Activated T-cell treated with anti-CD3 and anti-CD28 coated beads, Interleukin-2, amount 50 U/mL, for 48 hours (primary cell): Measurements from ENCODE around the gene RBMS1.
A peak's percentile ranks its signal among the peaks of the same experiment; 100 is the strongest.
"Not testable (repeated sequence)": the region's sequence is repeated elsewhere in the genome, so short reads cannot be mapped to it uniquely, and the experiment has no call there.

ENCODE experiments used
- DNase-seq, 2 experiments: peaks; one replicate each; pipeline ENCODE4 v3.0.0-alpha.2; 2020

RBMS1 gene

DNA sequence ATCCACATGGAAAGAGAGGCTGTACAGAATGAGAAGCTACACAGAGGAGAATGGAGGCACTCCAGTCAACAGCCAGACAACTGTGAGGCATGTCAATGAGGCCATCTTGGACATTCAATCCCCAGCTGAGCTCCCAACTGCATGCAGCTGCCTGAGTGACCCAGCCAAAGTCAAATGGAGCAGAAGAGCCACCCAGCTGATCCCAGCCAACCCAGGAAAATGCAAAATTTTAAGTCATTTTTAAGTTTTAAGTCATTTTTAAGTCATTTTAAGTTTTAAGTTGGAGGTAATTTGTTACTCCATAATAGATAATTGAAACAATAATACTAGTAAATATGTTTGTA, 63.6 kb downstream of the RBMS1 start:
- no peak for DNase-seq

DNA sequence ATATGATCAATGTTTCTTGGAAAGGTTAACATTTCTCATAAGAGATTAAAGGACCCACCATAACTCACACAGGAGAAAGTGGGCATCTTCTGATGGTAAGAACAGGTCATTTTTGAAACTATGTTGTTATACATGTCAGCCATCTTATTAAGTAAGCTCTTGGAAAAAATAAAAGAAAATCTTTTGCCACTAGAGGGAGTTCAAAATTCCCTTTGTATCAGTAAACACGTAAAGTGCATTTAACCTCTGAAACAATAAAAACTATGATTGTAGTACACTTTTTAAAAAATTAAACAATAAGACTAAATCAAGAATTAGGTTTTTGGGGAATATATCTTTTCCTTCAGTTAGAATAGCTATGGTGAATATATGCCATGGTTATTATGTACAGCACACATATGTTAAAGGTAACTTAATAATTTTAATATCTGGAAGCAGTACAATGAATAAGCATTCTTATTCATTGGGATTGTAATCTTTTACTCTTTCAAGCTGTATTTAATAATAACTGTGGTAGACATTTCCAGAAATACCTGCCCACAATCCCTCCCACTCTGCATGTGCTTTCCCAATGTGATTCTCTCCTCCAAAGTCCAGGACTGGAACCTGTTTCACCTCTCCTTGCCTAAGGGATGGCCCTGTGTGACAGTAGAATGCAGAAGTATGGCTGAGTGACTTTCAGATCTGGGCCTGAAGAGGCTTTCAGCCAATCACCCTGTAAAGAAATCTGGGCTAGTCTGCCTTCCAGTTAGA, 64.2 kb downstream of the RBMS1 start:
- no peak for DNase-seq

DNA sequence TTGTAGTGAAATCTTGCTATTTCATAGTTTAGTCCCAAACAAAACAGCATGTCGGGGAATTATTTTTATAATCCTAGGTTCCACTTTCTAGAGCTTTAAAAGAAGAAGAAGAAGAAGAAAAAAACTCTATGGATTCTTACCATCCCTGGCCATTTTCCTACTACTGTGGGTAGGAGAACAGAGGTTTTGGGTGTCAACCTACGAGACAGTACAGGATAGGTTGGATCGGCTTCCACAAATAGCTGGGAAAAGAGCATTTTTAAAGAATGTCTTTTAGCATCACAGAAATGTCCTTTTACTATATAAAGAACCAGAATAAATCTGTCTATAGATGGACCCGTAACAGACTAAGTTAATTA, 65.2 kb downstream of the RBMS1 start:
- no peak for DNase-seq

DNA sequence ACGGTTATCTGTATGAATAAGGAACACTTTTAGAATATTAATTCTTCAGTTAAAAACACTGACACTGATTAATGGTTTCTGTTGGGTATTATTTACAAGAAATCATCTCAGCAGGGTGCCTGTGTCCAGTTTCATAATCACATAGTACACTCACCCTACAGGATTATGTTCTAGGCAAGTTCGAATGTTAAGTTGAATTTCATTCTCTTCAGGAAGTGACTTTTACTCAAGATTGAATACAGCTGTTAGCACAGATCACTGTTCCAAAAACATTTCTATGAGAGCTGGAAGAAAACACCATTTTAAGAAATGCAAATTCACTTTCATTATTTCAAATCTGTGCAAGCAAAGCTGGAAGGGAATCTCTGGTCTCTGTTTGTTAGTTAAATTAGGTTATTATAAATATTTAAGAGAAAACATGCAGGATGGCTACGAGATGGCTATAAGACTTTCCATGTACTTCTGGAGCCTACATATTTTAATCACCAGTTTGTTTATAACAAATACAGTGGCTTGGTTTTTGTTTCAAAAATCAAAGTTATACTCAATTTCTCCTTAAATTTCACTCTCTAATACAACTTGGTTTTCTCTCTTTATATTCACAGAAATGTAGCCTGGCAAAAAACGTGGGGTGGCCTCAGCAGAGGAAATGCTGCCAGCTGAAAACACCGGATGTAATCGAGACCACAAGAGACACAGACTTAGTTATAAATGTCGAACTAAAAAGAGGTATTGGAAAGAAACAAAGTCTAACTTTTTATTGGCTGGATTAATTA, 65.8 kb downstream of the RBMS1 start:
- DNase-seq = no peak

DNA sequence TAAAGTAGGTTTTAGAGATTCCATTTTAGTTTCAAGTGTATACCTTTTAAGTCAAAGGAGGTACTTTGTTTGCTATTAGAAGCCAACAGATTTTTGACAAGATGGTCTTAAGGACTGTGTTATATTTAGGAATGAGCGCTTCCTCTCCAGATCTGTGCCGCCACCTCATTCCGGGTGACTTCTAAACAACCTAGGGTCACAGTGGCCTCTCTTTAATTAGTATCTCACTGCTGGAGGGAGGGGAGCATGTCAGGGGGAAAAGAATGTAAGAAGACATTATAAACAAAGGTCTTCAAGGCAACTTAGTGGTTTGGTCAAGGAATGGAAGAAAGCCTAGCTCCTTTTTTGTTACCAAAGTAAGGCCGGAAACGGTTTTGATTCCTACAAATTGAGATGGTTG, 67.0 kb downstream of the RBMS1 start:
- no peak for DNase-seq

DNA sequence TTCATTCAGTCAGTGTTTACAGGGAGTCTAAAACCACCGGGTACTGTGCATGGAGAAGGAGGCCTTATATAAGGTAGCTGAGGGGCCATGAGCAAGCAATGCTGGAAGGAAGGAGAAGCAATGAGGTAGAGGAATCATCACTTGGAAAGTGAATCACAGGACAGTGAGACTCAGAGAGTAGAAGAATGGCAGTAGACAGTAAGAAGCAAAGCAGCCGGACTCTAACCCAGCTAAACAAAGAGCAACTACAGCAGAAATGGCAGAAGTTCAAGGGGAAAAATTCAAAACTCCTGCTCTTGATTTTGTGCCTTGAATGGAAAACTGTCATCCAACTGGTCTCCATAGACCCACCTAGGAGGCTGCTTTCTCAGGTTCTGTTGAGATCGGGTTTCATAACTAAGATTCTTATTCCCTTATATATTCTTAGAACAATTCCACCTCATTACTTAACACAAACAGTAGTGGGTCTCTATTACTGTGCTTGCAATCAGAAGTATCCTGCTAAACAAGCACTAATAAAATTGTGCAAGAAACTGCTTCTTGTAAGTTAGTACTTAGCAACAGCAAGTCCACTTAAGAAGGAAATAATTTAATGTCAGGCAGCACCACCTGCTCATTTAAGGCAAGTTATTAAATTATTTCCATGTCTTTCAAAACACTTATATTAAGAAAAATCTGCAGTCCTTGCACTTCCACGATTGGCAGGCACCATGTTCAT, 68.0 kb downstream of the RBMS1 start:
- no peak for DNase-seq

DNA sequence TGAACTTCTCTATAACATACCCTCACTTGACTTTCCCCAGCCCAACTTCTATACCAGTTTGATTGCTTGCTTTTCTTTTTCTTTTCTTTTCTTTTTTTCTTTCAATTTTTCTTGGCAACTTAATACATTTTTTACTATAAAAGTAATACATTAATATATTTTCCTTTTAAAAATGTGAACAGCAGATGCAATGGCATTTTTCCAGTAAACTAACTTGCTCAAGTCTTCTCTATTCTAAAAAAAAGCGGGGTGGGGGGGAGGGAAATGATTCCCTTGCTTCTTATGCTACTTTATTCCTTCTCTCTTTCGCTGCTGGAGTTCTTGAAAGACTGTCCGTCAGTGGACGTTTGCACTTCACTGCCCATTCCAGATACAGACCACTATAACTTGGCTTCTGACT, 70.5 kb downstream of the RBMS1 start:
- no peak for DNase-seq

DNA sequence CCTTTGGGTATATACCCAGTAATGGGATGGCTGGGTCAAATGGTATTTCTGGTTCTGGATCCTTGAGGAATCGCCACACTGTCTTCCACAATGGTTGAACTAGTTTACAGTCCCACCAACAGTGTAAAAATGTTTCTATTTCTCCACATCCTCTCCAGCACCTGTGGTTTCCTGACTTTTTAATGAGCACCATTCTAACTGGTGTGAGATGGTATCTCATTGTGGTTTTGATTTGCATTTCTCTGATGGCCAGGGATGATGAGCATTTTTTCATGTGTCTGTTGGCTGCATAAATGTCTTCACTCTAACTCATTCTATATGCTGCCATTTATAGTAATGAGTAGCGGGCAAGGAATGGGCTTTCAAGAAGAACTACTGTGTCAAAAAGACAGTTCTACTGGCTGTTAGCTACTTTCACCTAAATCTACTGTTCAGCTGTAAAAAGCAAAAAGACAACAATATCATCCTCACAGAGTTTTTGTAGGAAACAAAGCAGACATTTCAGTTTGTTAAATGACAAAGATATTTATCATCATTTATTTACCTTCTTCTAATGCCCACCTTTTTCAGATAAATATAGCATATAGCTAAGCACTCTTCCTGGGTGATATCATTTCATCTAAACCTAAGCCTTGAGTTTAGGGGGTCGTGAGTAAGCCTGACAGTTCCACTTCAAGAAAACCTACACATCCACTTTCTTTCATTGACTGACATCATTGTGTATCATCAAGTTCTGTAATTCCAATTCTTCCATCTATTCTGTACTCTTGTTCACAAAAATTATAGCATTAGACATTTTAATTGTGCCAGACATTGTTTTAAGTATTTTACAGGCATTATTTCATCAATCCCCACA, 71.7 kb downstream of the RBMS1 start:
- DNase-seq = not testable (repeated sequence)

DNA sequence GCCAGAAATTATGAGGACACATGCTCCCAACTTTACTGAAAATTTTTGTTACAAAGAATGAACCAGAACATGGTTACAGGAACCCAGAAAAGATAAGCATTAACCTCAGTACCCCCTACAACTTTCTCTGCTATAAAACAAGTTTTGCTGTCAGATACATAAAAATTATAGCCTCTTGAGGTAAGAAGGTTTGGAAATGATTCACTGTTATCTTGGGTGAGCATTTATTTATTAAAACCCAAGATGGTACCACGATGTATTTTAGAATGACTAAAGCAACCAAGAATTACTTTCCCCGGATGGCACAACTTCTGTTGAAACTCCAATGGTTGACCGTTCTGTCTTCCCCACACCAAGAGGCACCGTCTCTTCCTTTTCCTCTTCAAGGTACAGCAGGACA, 72.9 kb downstream of the RBMS1 start:
- no peak for DNase-seq

DNA sequence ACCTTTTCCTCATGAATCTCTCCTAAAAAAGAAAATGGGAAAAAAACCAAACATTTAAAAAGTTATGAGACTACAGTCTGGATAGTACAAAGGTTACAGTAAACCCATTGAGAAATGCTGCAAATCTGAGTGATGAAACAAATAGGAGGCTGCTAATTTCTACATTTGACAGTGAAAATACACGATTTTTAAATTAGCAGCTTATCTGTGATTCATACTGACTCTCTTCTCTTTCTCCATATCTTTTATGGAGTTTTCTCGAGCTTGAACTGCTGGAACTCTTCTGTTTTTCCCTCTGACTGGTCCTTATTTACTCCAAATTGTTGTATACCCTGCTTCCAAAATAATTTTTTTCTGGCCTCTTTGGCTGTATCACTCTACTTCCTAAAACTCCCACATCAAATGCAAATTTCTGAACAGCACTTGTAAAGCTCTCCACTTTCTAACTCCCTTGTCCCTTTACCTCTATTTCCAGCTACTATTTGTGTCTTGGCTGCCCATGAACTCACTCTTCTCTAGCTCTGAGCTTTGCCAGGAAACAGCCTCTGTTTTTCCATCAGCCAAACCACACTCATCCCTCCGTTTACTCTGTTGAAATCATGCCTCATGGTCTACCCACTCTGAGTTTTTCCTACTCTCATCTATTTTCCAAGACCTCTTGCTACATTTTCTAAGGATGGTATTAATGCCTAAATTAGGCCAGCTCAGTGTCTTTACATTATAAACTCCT, 73.7 kb downstream of the RBMS1 start:
- DNase-seq = no peak

DNA sequence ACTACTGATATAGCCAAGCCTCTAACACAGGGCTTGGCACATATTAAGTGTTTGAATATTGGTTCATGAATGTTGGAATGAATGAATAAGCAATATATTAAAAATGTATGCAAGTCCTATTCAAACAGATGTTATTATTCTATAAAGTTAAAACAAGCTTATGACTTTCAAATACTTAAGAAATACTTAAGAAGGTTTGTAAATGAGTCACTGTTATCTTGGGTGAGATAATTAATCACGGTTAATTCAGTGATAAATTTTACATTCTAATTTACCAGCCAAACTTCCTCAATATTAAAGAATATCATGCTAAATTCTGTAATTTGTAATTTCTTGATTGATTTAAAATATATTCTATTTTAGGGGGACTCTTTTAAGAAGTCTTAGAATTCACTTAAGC, 74.8 kb downstream of the RBMS1 start:
- DNase-seq = no peak

DNA sequence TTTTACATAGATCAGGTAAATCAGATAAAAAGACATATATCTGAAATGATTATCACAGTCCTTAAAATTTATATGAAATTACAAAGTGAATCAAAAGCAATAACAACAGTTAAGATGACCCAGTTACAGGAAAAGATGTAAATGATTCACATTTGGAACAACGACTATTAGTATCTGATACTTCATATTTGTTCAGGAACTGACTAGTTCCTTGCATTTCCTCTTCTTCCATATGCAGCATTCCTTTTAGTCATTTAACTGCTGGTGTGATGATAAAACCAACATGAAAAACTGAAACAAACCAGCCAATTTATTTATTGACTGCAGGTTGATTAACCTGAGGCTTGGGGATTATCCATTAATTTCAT, 75.2 kb downstream of the RBMS1 start:
- no peak for DNase-seq

DNA sequence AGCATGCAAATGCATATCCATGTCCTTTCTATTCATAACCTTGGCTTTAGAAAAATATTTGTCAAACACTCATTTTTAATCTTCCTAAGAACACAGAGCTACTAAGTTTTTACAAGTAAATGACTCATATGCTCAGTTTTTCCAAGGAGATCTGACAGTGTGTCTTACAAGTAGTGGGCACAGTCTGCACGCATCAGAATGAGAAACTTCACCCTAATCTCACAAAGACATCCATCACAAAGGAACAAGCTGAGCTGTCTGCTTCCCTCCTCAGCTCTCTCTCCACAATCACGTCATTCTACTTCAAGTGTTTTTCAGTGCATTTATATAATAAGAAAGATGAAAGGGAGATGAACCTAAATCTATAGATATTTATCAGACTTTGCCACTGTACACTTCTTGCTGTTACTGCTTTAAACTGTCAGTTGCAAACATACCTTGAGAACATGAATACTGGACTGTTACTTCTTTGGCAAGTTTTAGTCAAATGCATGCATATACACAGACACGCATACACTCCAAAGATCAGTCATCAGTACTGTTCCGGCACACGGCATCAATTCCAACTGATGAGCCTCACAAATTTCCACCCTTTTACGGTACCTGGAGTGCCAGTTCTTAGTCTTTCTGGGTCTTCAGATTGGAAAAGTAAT, 75.7 kb downstream of the RBMS1 start:
- DNase-seq = no peak

DNA sequence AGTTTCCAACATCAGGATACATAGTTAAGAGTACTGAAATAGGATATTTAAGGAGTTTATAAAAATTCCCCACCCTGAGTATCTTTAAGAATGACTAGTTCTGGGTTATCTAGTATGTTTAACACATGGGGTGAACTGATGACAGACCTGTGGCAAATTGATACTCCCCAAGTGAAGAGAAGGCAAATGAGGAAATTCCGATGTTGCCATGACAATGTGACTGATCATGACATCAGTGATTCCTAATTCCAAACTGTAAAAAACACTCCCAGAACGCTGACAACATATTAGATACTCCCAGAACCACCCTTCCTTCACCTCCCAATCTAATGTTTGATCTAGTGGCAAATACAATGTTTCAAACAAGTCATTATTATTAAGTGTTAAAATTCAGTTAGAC, 77.6 kb downstream of the RBMS1 start:
- DNase-seq = no peak

DNA sequence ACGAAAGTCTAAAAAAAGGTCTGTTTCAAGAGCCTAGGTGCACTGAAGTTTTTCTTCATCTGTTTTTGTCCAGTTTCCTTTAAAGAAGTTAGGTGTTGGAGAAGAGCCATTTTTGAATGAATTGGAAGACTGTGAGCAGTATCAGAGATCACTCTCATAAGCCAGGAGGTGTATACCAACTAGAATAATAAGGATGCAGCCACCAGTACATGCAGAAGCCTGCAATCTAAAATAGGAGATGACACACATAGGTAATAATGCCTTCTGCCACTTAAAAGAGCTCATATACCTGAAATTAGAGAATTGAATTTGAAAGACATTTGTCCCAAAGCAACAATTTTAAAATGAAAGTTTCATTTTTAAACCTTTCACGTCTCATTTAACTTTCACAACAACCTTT, 81.7 kb downstream of the RBMS1 start:
- DNase-seq = no peak

DNA sequence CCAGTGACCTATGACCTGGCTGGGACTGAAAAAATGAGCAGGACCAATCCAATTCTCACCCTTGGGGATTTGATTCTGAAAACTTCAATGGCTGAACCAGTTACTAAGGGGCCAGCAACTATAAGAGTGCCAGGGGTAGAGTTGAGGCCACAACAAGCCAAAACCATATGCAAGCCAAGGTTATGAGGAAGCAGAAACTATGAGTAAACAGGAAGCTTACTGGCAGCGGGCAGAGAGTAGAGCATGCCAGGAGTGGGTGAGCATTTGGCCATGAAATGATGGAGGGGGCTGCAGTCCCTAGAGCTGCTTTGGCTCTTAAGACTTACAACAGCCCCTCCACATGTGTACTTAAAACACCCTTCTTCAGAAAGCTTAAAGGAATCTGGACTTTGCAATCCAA, 82.4 kb downstream of the RBMS1 start:
- peak in 1 of 2 experiments; percentile 52 for DNase-seq

DNA sequence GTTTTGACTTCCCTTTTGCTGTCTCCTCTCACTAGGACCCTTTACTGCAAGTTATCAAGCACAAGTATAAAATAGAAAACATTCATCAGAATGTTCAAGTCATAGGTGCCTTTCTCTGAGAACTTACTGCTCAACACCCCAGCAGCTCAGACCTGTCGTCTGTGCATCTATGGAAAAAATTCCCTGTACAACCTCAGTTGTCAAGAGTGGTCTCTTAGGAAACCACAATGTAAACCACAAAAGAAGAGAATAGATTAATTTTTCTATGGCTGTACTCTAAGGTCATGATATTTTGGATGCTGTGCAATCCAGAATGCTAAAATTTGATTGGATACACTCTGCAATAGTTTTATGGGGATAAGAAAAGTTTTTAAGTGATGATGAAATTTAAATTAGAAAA, 84.1 kb downstream of the RBMS1 start:
- no peak for DNase-seq

DNA sequence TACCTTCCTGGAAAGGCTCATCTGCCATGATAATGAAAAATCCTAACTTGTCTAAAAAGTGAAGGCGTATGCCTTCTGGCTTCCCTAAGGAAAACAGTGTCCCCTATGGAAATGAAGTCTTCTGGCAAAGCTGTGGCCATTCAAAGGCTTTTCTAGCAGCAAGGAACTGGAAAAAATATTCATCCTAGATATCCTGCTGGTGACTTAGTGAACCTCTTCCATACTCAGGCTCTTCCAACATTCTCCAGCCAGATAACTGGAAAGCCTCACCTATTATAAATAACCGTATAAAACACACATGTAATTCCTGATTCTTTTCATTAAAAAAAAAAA, 84.7 kb downstream of the RBMS1 start:
- no peak for DNase-seq

DNA sequence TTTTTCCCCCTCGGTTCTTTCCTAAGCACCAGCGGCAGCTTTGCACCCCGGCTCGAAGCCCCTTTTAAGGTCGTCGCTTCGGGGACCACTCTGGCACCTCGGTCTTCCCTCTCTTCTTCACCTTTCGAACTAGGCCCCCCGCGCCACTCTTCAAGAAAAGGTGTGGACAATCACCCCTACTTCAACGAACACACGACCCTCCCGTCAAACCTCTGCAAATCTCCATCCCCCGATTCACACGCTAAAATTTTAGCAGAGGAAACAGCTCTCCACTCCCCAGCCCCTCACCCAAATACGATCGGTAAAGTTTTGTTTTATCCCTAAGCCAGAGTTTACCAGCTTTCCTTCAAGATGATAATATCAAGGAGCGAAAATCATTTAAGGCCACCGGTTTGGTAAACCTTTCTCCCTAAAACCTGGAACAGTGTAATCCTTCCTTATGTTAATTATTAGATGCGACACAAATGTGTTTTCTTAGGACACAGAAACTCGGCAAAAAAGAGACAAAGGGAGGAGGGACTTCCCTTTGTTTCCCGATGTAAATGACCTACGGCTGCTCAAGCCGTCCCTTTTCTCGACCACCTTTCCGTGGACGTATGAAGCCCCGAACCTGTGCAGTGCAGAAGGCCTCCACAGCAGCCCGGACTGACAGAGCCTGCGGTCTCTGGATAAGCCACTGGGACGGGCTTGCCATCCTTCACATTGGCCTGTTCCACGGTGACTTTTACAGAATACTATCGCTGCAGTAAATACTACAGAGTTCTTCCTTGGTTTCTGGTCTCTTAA, 85.2 kb downstream of the RBMS1 start:
- peak; percentile 43 to 47 for DNase-seq

DNA sequence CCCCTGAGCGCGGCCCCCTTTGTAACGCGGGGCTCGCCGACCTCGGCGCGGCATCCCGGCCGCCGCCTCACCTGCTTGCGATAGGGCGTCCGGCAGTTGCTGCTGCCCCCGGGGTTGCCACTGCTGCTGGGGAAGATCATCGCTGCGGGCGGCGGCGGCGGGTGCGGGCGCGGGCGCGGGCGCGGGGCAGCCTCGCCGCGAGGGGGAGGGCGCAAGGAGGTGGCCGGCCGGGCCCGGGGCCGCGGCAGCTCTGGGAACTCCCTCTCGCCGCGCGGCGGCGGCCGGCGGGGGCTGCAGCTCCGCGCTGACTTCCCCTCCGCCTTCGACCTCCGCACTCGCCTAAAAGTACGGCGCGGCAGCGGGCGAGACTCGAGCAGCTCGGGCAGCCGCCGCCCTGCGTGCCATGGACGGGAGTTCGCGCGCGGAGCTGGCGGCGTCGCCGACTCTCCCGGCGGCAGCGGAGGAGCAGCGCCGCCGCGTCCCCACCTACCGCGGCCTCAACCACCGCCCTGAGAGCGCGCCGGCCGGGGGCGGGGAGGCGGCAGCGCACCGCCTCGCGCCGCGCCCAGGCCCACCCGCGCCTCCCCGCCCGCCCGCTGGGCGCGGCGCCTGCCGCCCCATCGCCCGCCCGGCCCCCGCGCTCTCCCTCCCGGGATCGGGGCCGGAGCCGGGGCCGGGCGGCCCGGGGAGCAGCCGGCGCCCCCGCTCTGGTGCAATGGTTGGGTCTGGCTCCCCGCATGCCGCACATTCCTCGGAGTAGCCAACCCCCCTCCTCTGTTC, 86.0 kb downstream of the RBMS1 start:
- DNase-seq = peak; percentile 70 to 77
